Measurements from ENCODE around the gene SLC26A8. TPM values are rescaled to one million over a fixed set of nuclear protein-coding genes. Genes with fewer than 3 reads are reported as not detected.

Gene SLC26A8
- total and polyA plus RNA-seq, 2 of the 13 experiments (the other 11 are each of a cell fraction or from before 2014, with no cell fraction given), result 0.46 TPM; not detected in 1

- TF ChIP-seq PBX2 (CRISPR knock-in tag; IDR thresholded peaks at IDR 0.05) (no peak), ZMAT5 (CRISPR knock-in tag; IDR thresholded peaks at IDR 0.05; ENCODE audit: borderline replicate concordance, low read depth) (no peak), USF2 (IDR thresholded peaks at IDR 0.05; ENCODE audit: low read depth, low read length) (no peak), USF2 (CRISPR knock-in tag; IDR thresholded peaks at IDR 0.05; ENCODE audit: borderline replicate concordance) (no peak), CEBPZ (IDR thresholded peaks at IDR 0.05; ENCODE audit: low read length) (no peak), ZBTB20 (CRISPR knock-in tag; IDR thresholded peaks at IDR 0.05; ENCODE audit: borderline replicate concordance, low read depth) (0 out of 2 replicates have a peak, but pooled peaks have one; percentile 7), POLR2A (IDR thresholded peaks at IDR 0.05; ENCODE audit: insufficient read depth in 1 of 2, low read depth in 2 of 2, low read length in 2 of 2) (no peak), ZBTB38 (CRISPR knock-in tag; IDR thresholded peaks at IDR 0.05) (peak; percentile 30; the same call in 1 of the 2 replicates), HNRNPL (IDR thresholded peaks at IDR 0.05; ENCODE audit: low read depth, low read length) (peak; percentile 89), TFE3 (CRISPR knock-in tag; IDR thresholded peaks at IDR 0.05) (no peak), PHF21A (CRISPR knock-in tag; IDR thresholded peaks at IDR 0.05) (0 out of 2 replicates have a peak, but pooled peaks have one; percentile 24), ZNF768 (CRISPR knock-in tag; IDR thresholded peaks at IDR 0.05) (peak; percentile 74; the same call in 1 of the 2 replicates), GZF1 (CRISPR knock-in tag; IDR thresholded peaks at IDR 0.05) (no peak; the same call in 1 of the 2 replicates), TBP (CRISPR knock-in tag; IDR thresholded peaks at IDR 0.05) (no peak), ZNF468 (CRISPR knock-in tag; IDR thresholded peaks at IDR 0.05) (0 out of 2 replicates have a peak, but pooled peaks have one; percentile 41), POLR2G (IDR thresholded peaks at IDR 0.05; ENCODE audit: low read depth, low read length) (peak; percentile 34; the same call in 1 of the 2 replicates), MED1 (CRISPR knock-in tag; IDR thresholded peaks at IDR 0.05) (0 out of 2 replicates have a peak, but pooled peaks have one; percentile 14)
These were observed 3.8 kb upstream of the SLC26A8 start (continued) for GRCh38 chr6:36028088-36028876.
